Suprapubic skin (tissue), 4 donors: ENCODE measurements around the gene BMP2K. TPM values are rescaled to one million over a fixed set of nuclear protein-coding genes. Genes with fewer than 3 reads are reported as not detected.

Experiments used
- DNase-seq, 2 donors: peaks; one replicate each; pipeline ENCODE4 v3.0.0-alpha.2; 2019; ENCODE audit warnings: low spot score in 2 of 2
- H3K27ac ChIP-seq: fragments of 200-600 bp; sonication (generic); one replicate; pipeline ENCODE4 v1.5.1; 2019
- H3K27me3 ChIP-seq: fragments of 200-600 bp; sonication (generic); one replicate; pipeline ENCODE4 v1.5.1; 2019
- H3K36me3 ChIP-seq: fragments of 200-600 bp; sonication (generic); one replicate; pipeline ENCODE4 v1.5.1; 2019
- H3K4me1 ChIP-seq: fragments of 200-600 bp; sonication (generic); one replicate; pipeline ENCODE4 v1.5.1; 2019
- H3K4me3 ChIP-seq: fragments of 200-600 bp; sonication (generic); one replicate; pipeline ENCODE4 v1.5.1; 2019; ENCODE audit warnings: mild to moderate bottlenecking
- H3K9me3 ChIP-seq: fragments of 200-600 bp; sonication (generic); one replicate; pipeline ENCODE4 v1.5.1; 2019
- EP300 ChIP-seq: sonication (generic); formaldehyde crosslinking; IDR thresholded peaks from one replicate; pipeline ENCODE4 v1.6.1; 2017; ENCODE audit warnings: antibody characterized with exemption
- POLR2A ChIP-seq, 2 donors: fragments of 450-650 bp; IDR thresholded peaks; one replicate each; pipeline ENCODE4 v1.6.1; 2017; ENCODE audit warnings: antibody characterized with exemption in 2 of 2, mild to moderate bottlenecking in 2 of 2, moderate library complexity in 2 of 2
- POLR2AphosphoS5 ChIP-seq, 3 donors: sonication (generic); formaldehyde crosslinking; IDR thresholded peaks; one replicate each; pipeline ENCODE4 v1.6.1; 2017; ENCODE audit warnings: antibody characterized with exemption in 3 of 3
- WGBS: methylation state at CpG from one replicate; pipeline ENCODE4 v1.1.5; 2018; 5-methylcytosine and 5-hydroxymethylcytosine counted together
- total RNA-seq, 4 donors: library from RNA; depleted of rRNA; stranded (reverse); fragments of >200 nt; gene quantifications; one replicate each; pipeline ENCODE4 v1.1.0, GENCODE V29; 2016
- TF ChIP-seq, protein P1 (sequence below), 2 donors: fragments of 200-600 bp in 1 of 2; fragments of 450-650 bp in 1 of 2; sonication (generic) in 1 of 2; IDR thresholded peaks; one replicate each; pipeline ENCODE4 v1.5.1; 2016 to 2019; ENCODE audit warnings: antibody characterized with exemption in 2 of 2, mild to moderate bottlenecking in 1 of 2, moderate library complexity in 1 of 2

The BMP2K gene
- total RNA-seq, 4 donors from 2014 or later: 29.7 to 79.1 (median 34.2) TPM

DNA sequence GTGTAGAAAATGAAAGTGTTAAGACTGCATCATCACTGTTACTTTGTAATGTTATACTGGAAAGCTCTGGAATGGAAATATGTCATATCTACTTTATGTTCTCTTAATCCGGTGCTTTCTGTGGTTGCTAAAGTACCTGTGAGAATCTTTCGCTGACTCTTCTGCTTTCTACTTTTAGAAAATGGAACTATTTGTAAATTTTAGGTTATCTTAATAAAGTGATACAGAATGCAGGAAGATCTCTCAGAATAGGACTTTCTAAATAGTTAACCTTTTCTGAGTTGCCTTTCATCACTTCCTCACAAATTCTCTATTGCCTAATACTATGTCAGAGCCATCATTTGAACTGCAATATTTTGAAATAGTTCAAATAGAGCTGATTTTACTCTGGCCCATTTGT lies 69.3 kb downstream of the BMP2K start:
- H3K9me3 ChIP-seq: no peaks in the 10 kb centered on the region
- H3K4me3 ChIP-seq: no peak overlapping the region
- H3K4me1 ChIP-seq: no peaks in the 10 kb centered on the region
- no peaks in the 10 kb centered on the region for H3K27me3 ChIP-seq
- TF ChIP-seq POLR2AphosphoS5 (IDR thresholded peaks at IDR 0.05) (no peak), POLR2A (IDR thresholded peaks at IDR 0.05) (no peak), EP300 (no peak)
- TF ChIP-seq, protein P1, sequence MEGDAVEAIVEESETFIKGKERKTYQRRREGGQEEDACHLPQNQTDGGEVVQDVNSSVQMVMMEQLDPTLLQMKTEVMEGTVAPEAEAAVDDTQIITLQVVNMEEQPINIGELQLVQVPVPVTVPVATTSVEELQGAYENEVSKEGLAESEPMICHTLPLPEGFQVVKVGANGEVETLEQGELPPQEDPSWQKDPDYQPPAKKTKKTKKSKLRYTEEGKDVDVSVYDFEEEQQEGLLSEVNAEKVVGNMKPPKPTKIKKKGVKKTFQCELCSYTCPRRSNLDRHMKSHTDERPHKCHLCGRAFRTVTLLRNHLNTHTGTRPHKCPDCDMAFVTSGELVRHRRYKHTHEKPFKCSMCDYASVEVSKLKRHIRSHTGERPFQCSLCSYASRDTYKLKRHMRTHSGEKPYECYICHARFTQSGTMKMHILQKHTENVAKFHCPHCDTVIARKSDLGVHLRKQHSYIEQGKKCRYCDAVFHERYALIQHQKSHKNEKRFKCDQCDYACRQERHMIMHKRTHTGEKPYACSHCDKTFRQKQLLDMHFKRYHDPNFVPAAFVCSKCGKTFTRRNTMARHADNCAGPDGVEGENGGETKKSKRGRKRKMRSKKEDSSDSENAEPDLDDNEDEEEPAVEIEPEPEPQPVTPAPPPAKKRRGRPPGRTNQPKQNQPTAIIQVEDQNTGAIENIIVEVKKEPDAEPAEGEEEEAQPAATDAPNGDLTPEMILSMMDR (IDR thresholded peaks at IDR 0.05): no peak
- no peak overlapping the region for H3K27ac ChIP-seq
- WGBS: 81% methylated on average over 2 of the region's 2 CpGs
- peaks cover 9% of the 10 kb centered on the region for H3K36me3 ChIP-seq
- DNase-seq: no peak

DNA sequence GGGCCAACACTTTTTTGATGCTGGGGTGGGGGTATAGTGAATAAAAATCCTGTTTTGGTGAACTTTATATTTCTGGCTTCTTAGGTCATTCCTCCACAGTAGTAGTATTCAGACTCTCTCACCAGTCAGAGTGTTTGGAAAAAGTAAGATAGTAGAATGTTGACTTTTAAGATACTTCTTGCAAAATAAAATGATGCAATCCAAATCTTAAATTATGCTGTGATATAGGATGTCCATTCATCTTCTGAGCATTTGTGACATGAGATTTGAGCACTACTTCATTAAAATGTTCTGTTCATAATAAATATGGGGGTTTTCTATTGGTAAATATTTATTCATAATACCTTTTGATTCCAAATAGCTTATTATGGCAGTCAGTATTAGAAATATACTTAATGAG lies 70.1 kb downstream of the BMP2K start:
- no peaks in the 10 kb centered on the region for H3K4me1 ChIP-seq
- H3K27ac ChIP-seq: no peak overlapping the region
- no peak overlapping the region for H3K4me3 ChIP-seq
- no peaks in the 10 kb centered on the region for H3K27me3 ChIP-seq
- peaks cover 9% of the 10 kb centered on the region for H3K36me3 ChIP-seq
- no peak for TF ChIP-seq POLR2A (IDR thresholded peaks at IDR 0.05)
- TF ChIP-seq, protein P1 (IDR thresholded peaks at IDR 0.05): no peak
- TF ChIP-seq POLR2AphosphoS5 (IDR thresholded peaks at IDR 0.05): no peak
- TF ChIP-seq EP300: no peak
- no peaks in the 10 kb centered on the region for H3K9me3 ChIP-seq
- DNase-seq: no peak

DNA sequence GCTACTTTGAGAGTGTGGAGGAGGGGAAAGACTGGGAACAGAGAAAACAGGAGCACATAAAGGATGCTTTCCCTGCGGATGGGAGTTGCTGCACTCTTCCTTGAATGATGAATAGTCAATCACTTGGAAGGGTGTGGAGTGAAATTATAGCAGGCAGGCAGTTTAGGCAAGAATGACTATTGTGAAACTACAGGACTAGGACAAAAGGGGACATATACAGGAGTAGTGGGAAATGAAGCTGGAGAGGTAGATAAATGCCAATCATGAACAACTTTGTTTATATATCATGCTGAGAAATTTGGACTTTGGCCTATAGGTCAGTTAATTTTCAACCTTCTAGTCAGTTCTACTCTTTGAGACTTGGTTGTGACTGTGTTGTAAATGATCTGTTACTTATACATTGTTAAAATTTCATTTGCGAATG lies 86.2 kb downstream of the BMP2K start:
- no peaks in the 10 kb centered on the region for H3K4me1 ChIP-seq
- TF ChIP-seq EP300: no peak
- no peak for TF ChIP-seq POLR2AphosphoS5 (IDR thresholded peaks at IDR 0.05)
- TF ChIP-seq POLR2A (IDR thresholded peaks at IDR 0.05): no peak
- peaks cover 26% of the 10 kb centered on the region for H3K36me3 ChIP-seq
- DNase-seq: no peak
- H3K9me3 ChIP-seq: no peaks in the 10 kb centered on the region
- H3K27me3 ChIP-seq: no peaks in the 10 kb centered on the region
- H3K4me3 ChIP-seq: no peak overlapping the region
- 91% methylated on average over 2 of the region's 2 CpGs for WGBS
- H3K27ac ChIP-seq: no peak overlapping the region

DNA sequence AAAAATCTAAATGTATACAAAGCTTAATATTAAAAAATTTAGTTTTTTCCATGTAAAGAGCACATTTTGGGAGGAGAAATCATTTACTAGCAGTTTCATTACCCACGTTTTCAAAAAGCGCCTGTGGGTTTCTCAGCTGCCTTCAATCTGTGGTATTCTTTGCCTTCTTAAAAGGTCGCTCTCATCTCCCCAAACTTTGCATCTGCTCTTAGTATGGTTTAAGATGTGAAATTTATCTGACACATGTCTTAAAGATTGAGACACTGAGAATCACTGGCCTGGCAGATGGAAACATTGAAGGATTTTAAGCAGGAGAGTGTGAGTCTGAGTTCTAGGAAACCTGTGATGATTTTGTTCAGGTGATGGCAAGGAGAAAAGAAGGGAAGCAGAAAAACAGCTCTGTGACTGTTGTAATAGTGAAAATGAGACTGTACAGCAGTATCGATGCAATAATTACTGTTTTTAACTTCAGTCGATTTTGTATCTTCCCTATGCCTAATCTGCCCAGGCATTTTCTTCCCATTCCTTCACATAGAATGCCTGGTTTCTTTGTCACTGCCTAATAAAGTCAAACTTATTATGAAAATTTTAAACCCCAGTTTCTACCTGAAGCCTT lies 87.2 kb downstream of the BMP2K start:
- 85% methylated on average over 5 of the region's 5 CpGs for WGBS
- H3K27ac ChIP-seq: no peak overlapping the region
- H3K36me3 ChIP-seq: peaks cover 37% of the 10 kb centered on the region
- no peaks in the 10 kb centered on the region for H3K27me3 ChIP-seq
- TF ChIP-seq EP300 (no peak), POLR2AphosphoS5 (IDR thresholded peaks at IDR 0.05) (no peak), POLR2A (IDR thresholded peaks at IDR 0.05) (no peak)
- TF ChIP-seq, protein P1 (IDR thresholded peaks at IDR 0.05): no peak
- H3K4me1 ChIP-seq: no peaks in the 10 kb centered on the region
- H3K4me3 ChIP-seq: no peak overlapping the region
- no peaks in the 10 kb centered on the region for H3K9me3 ChIP-seq
- DNase-seq: no peak

DNA sequence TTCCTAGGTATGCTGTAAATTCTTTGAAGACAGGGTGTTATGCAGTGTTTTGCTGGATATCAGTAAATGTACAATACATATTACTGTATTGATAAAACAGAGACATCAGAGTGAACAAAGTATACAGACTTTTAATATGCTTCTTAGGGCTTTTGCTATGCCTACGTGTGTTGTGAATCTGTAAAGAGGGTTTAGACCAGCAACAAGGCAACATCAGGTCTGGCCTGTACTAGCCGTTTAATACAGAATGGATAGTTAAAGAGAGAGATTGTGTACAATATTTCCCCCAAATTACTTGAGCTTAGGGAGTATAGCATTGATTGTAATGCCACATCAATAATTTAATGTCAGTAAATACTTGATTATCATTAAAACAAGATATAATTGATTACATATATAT lies 87.8 kb downstream of the BMP2K start:
- DNase-seq: no peak
- no peak overlapping the region for H3K4me3 ChIP-seq
- H3K9me3 ChIP-seq: no peaks in the 10 kb centered on the region
- H3K36me3 ChIP-seq: peaks cover 43% of the 10 kb centered on the region
- TF ChIP-seq POLR2AphosphoS5 (IDR thresholded peaks at IDR 0.05): no peak
- no peak for TF ChIP-seq POLR2A (IDR thresholded peaks at IDR 0.05)
- no peak for TF ChIP-seq EP300
- TF ChIP-seq, protein P1 (IDR thresholded peaks at IDR 0.05): no peak
- H3K4me1 ChIP-seq: no peaks in the 10 kb centered on the region
- no peaks in the 10 kb centered on the region for H3K27me3 ChIP-seq
- no peak overlapping the region for H3K27ac ChIP-seq
- 58% methylated on average over 2 of the region's 2 CpGs for WGBS
